Fibroblast of lung (primary cell): Measurements from ENCODE around the gene MYO1D.

ENCODE experiments used
- CTCF ChIP-seq, 2 donors: IDR thresholded peaks in 1 of 2; conservative IDR thresholded peaks in 1 of 2; 1 replicate in 1 of 2; 2 replicates in 1 of 2; pipeline ENCODE4 v1.5.1; 2011 to 2012; ENCODE audit warnings: low read length in 2 of 2, control low read depth in 1 of 2, inconsistent platforms in 1 of 2, low read depth in 1 of 2, mild to moderate bottlenecking in 1 of 2
- EZH2 ChIP-seq: IDR thresholded peaks from 2 replicates; pipeline ENCODE4 v1.5.1; 2012; ENCODE audit warnings: low read length, control low read depth, mild to moderate bottlenecking; ENCODE audit errors: missing control alignments

GRCh38 chr17:32593003-32593402 is 283.9 kb downstream of the MYO1D start:
- no peak for TF ChIP-seq CTCF (conservative IDR thresholded peaks at IDR 0.05 in 1 of 2, IDR thresholded peaks at IDR 0.05 in 1 of 2; ENCODE audit: low read depth in 1 of 2, low read length in 2 of 2)
- no peak for TF ChIP-seq EZH2
